K562 (cell line): ENCODE measurements around the gene CPSF4. TPM values are rescaled to one million over a fixed set of nuclear protein-coding genes. Genes with fewer than 3 reads are reported as not detected.

Experiments
- CHD4 ChIP-seq: fragments of 200-600 bp; sonication (generic); IDR thresholded peaks from 3 replicates; pipeline ENCODE4 v1.6.1; 2012; ENCODE audit warnings: low read depth, mild to moderate bottlenecking, mixed read lengths, low read length, inconsistent platforms; ENCODE audit not compliant: insufficient read depth, insufficient replicate concordance, poor library complexity, severe bottlenecking
- CREB1 ChIP-seq, 2 experiments: sonication (generic) in 1 of 2; formaldehyde crosslinking in 1 of 2; IDR thresholded peaks; 2 replicates each; pipeline versions ENCODE4 v1.6.1 to v1.8.0; 2012 to 2022; ENCODE audit warnings: inconsistent platforms in 1 of 2, mild to moderate bottlenecking in 1 of 2, missing genetic modification reagents in 1 of 2, moderate library complexity in 1 of 2
- DMBX1 ChIP-seq: fragments of 250-450 bp; sonication (Bioruptor Pico); IDR thresholded peaks from 2 replicates; pipeline ENCODE4 v1.8.0; 2022; ENCODE audit warnings: inconsistent platforms, mild to moderate bottlenecking, moderate library complexity, borderline replicate concordance
- DPF2 ChIP-seq: fragments of 450-650 bp; IDR thresholded peaks from 2 replicates; pipeline ENCODE4 v1.6.1; 2016
- EHMT2 ChIP-seq: fragments of 450-650 bp; IDR thresholded peaks from 2 replicates; pipeline ENCODE4 v1.6.1; 2018; ENCODE audit warnings: antibody characterized with exemption
- ESRRB ChIP-seq: fragments of 250-450 bp; sonication (Bioruptor Pico); IDR thresholded peaks from 2 replicates; pipeline ENCODE4 v1.5.0; 2020; ENCODE audit warnings: mild to moderate bottlenecking, moderate library complexity, borderline replicate concordance
- FOXK2 ChIP-seq, 2 experiments: fragments of 450-650 bp; IDR thresholded peaks in 1 of 2; conservative IDR thresholded peaks in 1 of 2; 2 replicates each; pipeline ENCODE4 v1.6.1; 2016; ENCODE audit warnings: low read depth in 2 of 2, mild to moderate bottlenecking in 1 of 2
- HDAC2 ChIP-seq: fragments of 450-650 bp; IDR thresholded peaks from 2 replicates; pipeline ENCODE4 v1.6.1; 2016; ENCODE audit warnings: mild to moderate bottlenecking
- HMG20A ChIP-seq: fragments of 450-650 bp; formaldehyde crosslinking; conservative IDR thresholded peaks from 2 replicates; pipeline ENCODE4 v1.4.0; 2020; ENCODE audit warnings: mild to moderate bottlenecking, mixed read lengths
- IRF2 ChIP-seq: sonication (generic); formaldehyde crosslinking; IDR thresholded peaks from 2 replicates; pipeline ENCODE4 v1.8.1; 2022; ENCODE audit warnings: mild to moderate bottlenecking, missing genetic modification reagents
- KDM1A ChIP-seq, 2 experiments: fragments of 450-650 bp; IDR thresholded peaks; 2 replicates each; pipeline ENCODE4 v1.6.1; 2016; ENCODE audit warnings: mild to moderate bottlenecking in 2 of 2
- MAFF ChIP-seq: IDR thresholded peaks from 2 replicates; pipeline ENCODE4 v1.6.1; 2012; ENCODE audit warnings: low read length, improper control_type of control experiment
- MAZ ChIP-seq, 2 experiments: fragments of 450-650 bp in 1 of 2; sonication (generic) in 1 of 2; formaldehyde crosslinking; IDR thresholded peaks in 1 of 2; conservative IDR thresholded peaks in 1 of 2; 2 replicates each; pipeline versions ENCODE4 v1.4.0 to v1.5.0; 2020; ENCODE audit warnings: mild to moderate bottlenecking in 1 of 2, missing genetic modification reagents in 1 of 2
- MITF ChIP-seq: IDR thresholded peaks from 2 replicates; pipeline ENCODE4 v1.6.1; 2014; ENCODE audit warnings: antibody characterized with exemption
- NBN ChIP-seq: fragments of 450-650 bp; IDR thresholded peaks from 2 replicates; pipeline ENCODE4 v1.6.1; 2016; ENCODE audit warnings: low read depth, mild to moderate bottlenecking
- NR2C2 ChIP-seq, 2 experiments: fragments of 200-800 bp in 1 of 2; sonication (Bioruptor generic) in 1 of 2; sonication (generic) in 1 of 2; formaldehyde crosslinking in 1 of 2; IDR thresholded peaks; 2 replicates each; pipeline versions ENCODE4 v1.6.1 to v1.8.0; 2016 to 2022; ENCODE audit warnings: mild to moderate bottlenecking in 1 of 2, missing compliant biosample characterization in 1 of 2, missing genetic modification characterization in 1 of 2, missing genetic modification reagents in 1 of 2
- NR2F6 ChIP-seq: fragments of 450-650 bp; formaldehyde crosslinking; IDR thresholded peaks from 2 replicates; pipeline ENCODE4 v1.4.0; 2020; ENCODE audit warnings: mild to moderate bottlenecking
- NR3C1 ChIP-seq: sonication (generic); formaldehyde crosslinking; IDR thresholded peaks from 2 replicates; pipeline ENCODE4 v1.8.1; 2022; ENCODE audit warnings: missing genetic modification reagents
- POLR3A ChIP-seq: IDR thresholded peaks from 2 replicates; pipeline ENCODE4 v1.6.1; 2011; ENCODE audit warnings: borderline replicate concordance, mild to moderate bottlenecking, moderate library complexity; ENCODE audit not compliant: insufficient read length, insufficient read depth; ENCODE audit errors: extremely low read depth
- SUPT5H ChIP-seq: fragments of 450-650 bp; IDR thresholded peaks from 2 replicates; pipeline ENCODE4 v1.6.1; 2016
- TARDBP ChIP-seq: fragments of 450-650 bp; IDR thresholded peaks from 2 replicates; pipeline ENCODE4 v1.6.1; 2016
- TCF15 ChIP-seq: fragments of 250-450 bp; sonication (Bioruptor Pico); IDR thresholded peaks from 2 replicates; pipeline ENCODE4 v1.8.0; 2022; ENCODE audit warnings: moderate library complexity, mild to moderate bottlenecking, inconsistent platforms
- ZBTB2 ChIP-seq: fragments of 450-650 bp; IDR thresholded peaks from 2 replicates; pipeline ENCODE4 v1.6.1; 2016; ENCODE audit warnings: antibody characterized with exemption
- ZNF354B ChIP-seq: fragments of 250-450 bp; sonication (Bioruptor Pico); IDR thresholded peaks from 2 replicates; pipeline ENCODE4 v1.4.0; 2020
- polyA plus RNA-seq, 8 experiments: library from polyadenylated mRNA; depleted of rRNA in 4 of 8; stranded (reverse) in 5 of 8; unstranded in 3 of 8; fragments of >200 nt; fragmentation: Nextera tagmentation in 2 of 8; fragmentation: Illumina TruSeq in 1 of 8; extraction: Ambion mirVana in 2 of 8; extraction: Trizol in 1 of 8; gene quantifications; 2 replicates each; pipeline versions ENCODE4 v1.2.1 to v1.2.3, GENCODE V29; 2011 to 2014; ENCODE audit warnings: inconsistent platforms in 1 of 8, missing spikeins in 1 of 8
- total RNA-seq, 7 experiments: library from RNA; depleted of rRNA in 6 of 7; stranded (reverse); fragments of >200 nt in 6 of 7; fragmentation: Illumina TruSeq in 2 of 7; extraction: Trizol in 2 of 7; gene quantifications; 2 replicates each; pipeline versions ENCODE4 v1.2.1 to v1.2.3, GENCODE V29; 2011 to 2021; ENCODE audit warnings: low replicate concordance in 1 of 7

Gene CPSF4
- total and polyA plus RNA-seq, 9 of the 15 experiments (the other 6 are each of a cell fraction or from before 2014, with no cell fraction given), result 16.9 to 118 (median 71.7) TPM

- TF ChIP-seq MITF (peak; percentile 51; the same call in 1 of the 2 replicates), ESRRB (no peak), NR2C2 (CRISPR knock-in tag; IDR thresholded peaks at IDR 0.05) (no peak), NR2C2 (tag; IDR thresholded peaks at IDR 0.05) (no peak), DPF2 (no peak), NR3C1 (CRISPR knock-in tag) (no peak), MAZ (CRISPR knock-in tag; conservative IDR thresholded peaks at IDR 0.05 in 1 of 2, IDR thresholded peaks at IDR 0.05 in 1 of 2) (peak; percentile 55 to 77; a peak in 2 of 4 replicates), IRF2 (no peak), SUPT5H (peak; percentile 91), TARDBP (no peak), ZBTB2 (0 out of 2 replicates have a peak, but pooled peaks have one; percentile 19), MAFF (no peak), NR2F6 (0 out of 2 replicates have a peak, but pooled peaks have one; percentile 46), FOXK2 (conservative IDR thresholded peaks at IDR 0.05 in 1 of 2, IDR thresholded peaks at IDR 0.05 in 1 of 2; ENCODE audit: low read depth in 2 of 2) (peak; percentile 9 to 79; a peak in 3 of 4 replicates), ZNF354B (CRISPR knock-in tag) (peak; percentile 66; the same call in 1 of the 2 replicates), DMBX1 (CRISPR knock-in tag) (no peak), HDAC2 (no peak; the same call in 1 of the 2 replicates), TCF15 (CRISPR knock-in tag) (0 out of 2 replicates have a peak, but pooled peaks have one; percentile 39), CREB1 (IDR thresholded peaks at IDR 0.05) (peak; percentile 54), CREB1 (CRISPR knock-in tag; IDR thresholded peaks at IDR 0.05) (peak; percentile 62; the same call in 1 of the 2 replicates), HMG20A (CRISPR knock-in tag) (no peak), EHMT2 (no peak), NBN (no peak), KDM1A (IDR thresholded peaks at IDR 0.05) (no peak; a peak in 1 of 4 replicates), CHD4 (no peak), POLR3A (no peak)
Observed at GRCh38 chr7:99472561-99473314, 34.0 kb downstream of the CPSF4 start, which contains the start of gene ZNF789 (continued).
